ENCODE measurements around the gene HECW1. TPM values are rescaled to one million over a fixed set of nuclear protein-coding genes. Genes with fewer than 3 reads are reported as not detected.

HECW1 gene
- total RNA-seq, 4 donors from 2014 or later: 0.06 to 0.99 (median 0.27) TPM

GRCh38 chr7:43530553-43531410, 418.3 kb downstream of the HECW1 start:
- TF ChIP-seq POLR2A (IDR thresholded peaks at IDR 0.05; ENCODE audit: low read depth): no peak
- TF ChIP-seq EP300 (IDR thresholded peaks at IDR 0.05): no peak
- no peak for TF ChIP-seq POLR2AphosphoS5 (IDR thresholded peaks at IDR 0.05)
- TF ChIP-seq CTCF (IDR thresholded peaks at IDR 0.05): no peak
- H3K36me3 ChIP-seq: no peaks in the 10 kb centered on the region
- peaks cover 0 to 11% (median 6%) of the 10 kb centered on the region in 4 donors for H3K4me1 ChIP-seq
- H3K9me3 ChIP-seq: no peaks in the 10 kb centered on the region
- no peaks in the 10 kb centered on the region for H3K27me3 ChIP-seq
- intact Hi-C loops (cut with DNase I): no loop called here
- 83% methylated on average over 6 of the region's 6 CpGs for WGBS
- no peak overlapping the region for H3K4me3 ChIP-seq
- DNase-seq (ENCODE audit: extremely low spot score): no peak
- H3K27ac ChIP-seq (replicated peaks in 1 of 4): no peak overlapping the region

- peaks cover 0 to 11% (median 6%) of the 10 kb centered on the region in 4 donors for H3K4me1 ChIP-seq
- intact Hi-C loops (cut with DNase I): no loop called here
- H3K27me3 ChIP-seq: no peaks in the 10 kb centered on the region
- no peak overlapping the region for H3K27ac ChIP-seq (replicated peaks in 1 of 4)
- no peaks in the 10 kb centered on the region for H3K36me3 ChIP-seq
- no peaks in the 10 kb centered on the region for H3K9me3 ChIP-seq
- TF ChIP-seq CTCF (IDR thresholded peaks at IDR 0.05) (no peak), EP300 (IDR thresholded peaks at IDR 0.05) (no peak), POLR2A (IDR thresholded peaks at IDR 0.05; ENCODE audit: low read depth) (no peak), POLR2AphosphoS5 (IDR thresholded peaks at IDR 0.05) (no peak)
- DNase-seq (ENCODE audit: extremely low spot score): no peak
- 77% methylated on average over 9 of the region's 9 CpGs for WGBS
- H3K4me3 ChIP-seq: no peak overlapping the region
These were observed 419.3 kb downstream of the HECW1 start for GRCh38 chr7:43531700-43532099.

- no peak for DNase-seq (ENCODE audit: extremely low spot score)
- no peak overlapping the region for H3K4me3 ChIP-seq
- no peak overlapping the region for H3K27ac ChIP-seq (replicated peaks in 1 of 4)
- no peaks in the 10 kb centered on the region for H3K36me3 ChIP-seq
- H3K9me3 ChIP-seq: no peaks in the 10 kb centered on the region
- WGBS: 46% methylated on average over 6 of the region's 6 CpGs
- no peaks in the 10 kb centered on the region for H3K27me3 ChIP-seq
- H3K4me1 ChIP-seq: peaks cover 0 to 13% (median 8%) of the 10 kb centered on the region in 4 donors
- TF ChIP-seq POLR2A (IDR thresholded peaks at IDR 0.05; ENCODE audit: low read depth): no peak
- TF ChIP-seq EP300 (IDR thresholded peaks at IDR 0.05): no peak
- no peak for TF ChIP-seq CTCF (IDR thresholded peaks at IDR 0.05)
- TF ChIP-seq POLR2AphosphoS5 (IDR thresholded peaks at IDR 0.05): no peak
- intact Hi-C loops (cut with DNase I): no loop called here
These were observed 421.5 kb downstream of the HECW1 start for GRCh38 chr7:43533801-43534479.

- Histone ChIP-seq H3K27me3 (no peaks in the 10 kb centered on the region), H3K9me3 (no peaks in the 10 kb centered on the region), H3K4me3 (no peak overlapping the region), H3K4me1 (peaks cover 0 to 13% (median 8%) of the 10 kb centered on the region in 4 donors), H3K36me3 (no peaks in the 10 kb centered on the region), H3K27ac (replicated peaks in 1 of 4) (no peak overlapping the region)
- intact Hi-C loops (cut with DNase I): no loop called here
- TF ChIP-seq EP300 (IDR thresholded peaks at IDR 0.05) (no peak), CTCF (IDR thresholded peaks at IDR 0.05) (no peak), POLR2A (IDR thresholded peaks at IDR 0.05; ENCODE audit: low read depth) (no peak), POLR2AphosphoS5 (IDR thresholded peaks at IDR 0.05) (no peak)
- 88% methylated on average over 4 of the region's 4 CpGs for WGBS
- no peak for DNase-seq (ENCODE audit: extremely low spot score)
These were observed 422.6 kb downstream of the HECW1 start for GRCh38 chr7:43535031-43535451.

All from esophagus muscularis mucosa (tissue), 4 donors.